Hepatocyte (in vitro differentiated cells): ENCODE results near the gene CD55. TPM values are rescaled to one million over a fixed set of nuclear protein-coding genes. Genes with fewer than 3 reads are reported as not detected.

Experiments used
- DNase-seq: peaks from one replicate; pipeline ENCODE4 v3.0.0-alpha.2; 2016; ENCODE audit warnings: low spot score
- H2AFZ ChIP-seq: fragments of 200-600 bp; sonication (generic); 2 replicates; pipeline ENCODE4 v1.6.0; 2016; ENCODE audit warnings: antibody characterized with exemption, mild to moderate bottlenecking
- H3K27ac ChIP-seq: fragments of 200-600 bp; sonication (generic); 2 replicates; pipeline ENCODE4 v1.5.1; 2016; ENCODE audit warnings: mild to moderate bottlenecking
- H3K27me3 ChIP-seq: fragments of 200-600 bp; sonication (generic); 2 replicates; pipeline ENCODE4 v1.6.1; 2016
- H3K36me3 ChIP-seq: fragments of 200-600 bp; sonication (generic); replicated peaks from 2 replicates; pipeline ENCODE4 v1.5.1; 2016; ENCODE audit warnings: low read depth; ENCODE audit not compliant: insufficient read depth
- H3K4me1 ChIP-seq: fragments of 200-600 bp; sonication (generic); 2 replicates; pipeline ENCODE4 v1.5.1; 2016; ENCODE audit warnings: mild to moderate bottlenecking, moderate library complexity; ENCODE audit not compliant: insufficient read depth
- H3K4me2 ChIP-seq: fragments of 200-600 bp; sonication (generic); 2 replicates; pipeline ENCODE4 v1.6.0; 2016
- H3K4me3 ChIP-seq: fragments of 200-600 bp; sonication (generic); 2 replicates; pipeline ENCODE4 v1.5.1; 2016; ENCODE audit warnings: mild to moderate bottlenecking
- H3K79me2 ChIP-seq: fragments of 200-600 bp; sonication (generic); 2 replicates; pipeline ENCODE4 v1.6.0; 2017; ENCODE audit warnings: mild to moderate bottlenecking
- H3K9me2 ChIP-seq: fragments of 200-600 bp; sonication (generic); replicated peaks from 2 replicates; pipeline ENCODE4 v1.6.0; 2017; ENCODE audit warnings: mild to moderate bottlenecking; ENCODE audit not compliant: insufficient read depth
- H3K9me3 ChIP-seq: fragments of 200-600 bp; sonication (generic); 2 replicates; pipeline ENCODE4 v1.5.1; 2016; ENCODE audit warnings: low read depth, mild to moderate bottlenecking
- H4K20me1 ChIP-seq: fragments of 200-600 bp; sonication (generic); 2 replicates; pipeline ENCODE4 v1.6.0; 2016; ENCODE audit warnings: mild to moderate bottlenecking; ENCODE audit not compliant: insufficient read depth, poor library complexity, severe bottlenecking
- EZH2 ChIP-seq: fragments of 200-600 bp; sonication (generic); IDR thresholded peaks from 2 replicates; pipeline ENCODE4 v1.6.1; 2016; ENCODE audit warnings: antibody characterized with exemption, mild to moderate bottlenecking, borderline replicate concordance
- EZH2phosphoT487 ChIP-seq: fragments of 200-600 bp; sonication (generic); IDR thresholded peaks from one replicate; pipeline ENCODE4 v1.6.1; 2018; ENCODE audit warnings: antibody characterized with exemption, mild to moderate bottlenecking, low read depth, moderate library complexity; ENCODE audit not compliant: unreplicated experiment, severe bottlenecking
- WGBS: methylation state at CpG from one replicate; pipeline ENCODE4 v1.1.6; 2016; ENCODE audit warnings: low lambda C conversion rate; ENCODE audit errors: missing lambda C conversion rate; 5-methylcytosine and 5-hydroxymethylcytosine counted together
- polyA plus RNA-seq: library from polyadenylated mRNA; unstranded; fragments of >200 nt; fragmentation: Nextera tagmentation; extraction: Ambion mirVana; gene quantifications from 2 replicates; pipeline ENCODE4 v1.2.1, GENCODE V29; 2016
- total RNA-seq: library from RNA; depleted of rRNA; stranded (reverse); fragments of >200 nt; gene quantifications from 2 replicates; pipeline ENCODE4 v1.2.3, GENCODE V29; 2014
- TF ChIP-seq, protein P1 (sequence below): fragments of 200-600 bp; sonication (generic); IDR thresholded peaks from 2 replicates; pipeline ENCODE4 v1.5.1; 2016; ENCODE audit warnings: antibody characterized with exemption, mild to moderate bottlenecking; ENCODE audit not compliant: poor library complexity

Gene CD55
- total and polyA plus RNA-seq, 2 experiments from 2014 or later, result 41.1 to 57.5 TPM

DNA sequence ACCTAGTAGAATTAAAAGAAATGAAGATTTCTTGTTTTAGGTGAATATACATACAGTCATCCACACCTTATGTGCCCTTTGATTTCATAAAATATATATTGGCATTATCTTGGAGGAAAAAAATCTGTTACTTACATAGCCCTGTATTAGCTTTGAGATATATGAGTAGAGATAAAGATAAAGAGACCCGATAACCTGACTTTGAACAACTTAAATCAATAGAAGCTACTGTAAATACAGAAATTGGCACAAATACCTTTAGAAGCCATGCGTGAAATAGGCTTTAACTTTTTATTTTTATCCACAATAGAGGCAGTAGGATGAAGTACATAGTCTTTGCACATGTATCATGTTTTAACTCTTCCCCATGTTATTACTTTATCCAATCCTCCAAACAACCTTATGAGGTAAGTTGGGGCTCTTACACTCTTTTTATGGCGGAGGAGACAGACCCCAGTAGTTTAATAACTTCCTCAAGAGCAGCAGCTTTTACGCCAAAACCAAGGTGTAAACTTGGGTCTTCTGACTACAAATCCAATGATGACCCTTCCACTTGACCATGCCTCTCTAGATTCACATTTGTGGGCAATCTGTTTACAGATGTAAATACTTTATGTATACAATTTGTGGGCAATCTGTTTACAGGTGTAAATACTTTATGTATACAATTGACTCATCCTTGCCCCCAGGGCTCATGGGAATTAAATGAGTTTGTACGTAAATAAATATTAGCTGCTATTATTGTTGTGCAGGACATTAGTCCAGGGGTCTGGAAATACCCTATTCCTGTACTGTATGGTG is 2.1 kb downstream of the CD55 start:
- WGBS, result 75% methylated on average over 5 of the region's 5 CpGs

DNA sequence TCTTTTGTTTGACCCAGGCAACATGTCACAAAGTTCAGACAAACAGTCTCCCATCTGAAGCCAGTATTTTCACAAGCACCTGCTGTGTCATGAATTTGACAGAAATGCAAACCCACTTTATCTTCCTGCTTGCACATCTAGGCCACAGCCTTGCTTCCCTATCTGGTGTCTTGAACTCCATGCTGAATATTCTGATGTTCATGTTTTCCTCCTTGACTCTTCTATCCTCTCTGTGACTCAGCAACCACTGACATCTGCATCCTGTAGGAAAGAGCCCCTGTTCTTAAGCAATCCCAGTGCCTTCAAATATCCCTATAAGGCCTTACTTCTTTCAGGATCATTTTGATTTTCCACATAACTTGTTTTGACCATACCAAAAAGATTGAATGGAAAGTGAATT is 6.5 kb downstream of the CD55 start:
- no peaks in the 10 kb centered on the region for H3K27me3 ChIP-seq
- H3K4me1 ChIP-seq, result no peaks in the 10 kb centered on the region
- H3K27ac ChIP-seq, result no peak overlapping the region

More for the DNA sequence above, 2.1 kb downstream of the CD55 start:
- Histone ChIP-seq H4K20me1 (no peaks in the 10 kb centered on the region), H3K9me3 (no peaks in the 10 kb centered on the region), H3K27ac (no peak overlapping the region), H3K36me3 (no peaks in the 10 kb centered on the region), H3K79me2 (no peaks in the 10 kb centered on the region), H3K27me3 (no peaks in the 10 kb centered on the region), H3K4me1 (no peaks in the 10 kb centered on the region), H3K4me2 (peak overlapping the region; percentile 84), H3K9me2 (no peaks in the 10 kb centered on the region), H3K4me3 (no peak overlapping the region), H2AFZ (no peak overlapping the region)
- TF ChIP-seq EZH2phosphoT487 (no peak), EZH2 (no peak)
- TF ChIP-seq, protein P1, sequence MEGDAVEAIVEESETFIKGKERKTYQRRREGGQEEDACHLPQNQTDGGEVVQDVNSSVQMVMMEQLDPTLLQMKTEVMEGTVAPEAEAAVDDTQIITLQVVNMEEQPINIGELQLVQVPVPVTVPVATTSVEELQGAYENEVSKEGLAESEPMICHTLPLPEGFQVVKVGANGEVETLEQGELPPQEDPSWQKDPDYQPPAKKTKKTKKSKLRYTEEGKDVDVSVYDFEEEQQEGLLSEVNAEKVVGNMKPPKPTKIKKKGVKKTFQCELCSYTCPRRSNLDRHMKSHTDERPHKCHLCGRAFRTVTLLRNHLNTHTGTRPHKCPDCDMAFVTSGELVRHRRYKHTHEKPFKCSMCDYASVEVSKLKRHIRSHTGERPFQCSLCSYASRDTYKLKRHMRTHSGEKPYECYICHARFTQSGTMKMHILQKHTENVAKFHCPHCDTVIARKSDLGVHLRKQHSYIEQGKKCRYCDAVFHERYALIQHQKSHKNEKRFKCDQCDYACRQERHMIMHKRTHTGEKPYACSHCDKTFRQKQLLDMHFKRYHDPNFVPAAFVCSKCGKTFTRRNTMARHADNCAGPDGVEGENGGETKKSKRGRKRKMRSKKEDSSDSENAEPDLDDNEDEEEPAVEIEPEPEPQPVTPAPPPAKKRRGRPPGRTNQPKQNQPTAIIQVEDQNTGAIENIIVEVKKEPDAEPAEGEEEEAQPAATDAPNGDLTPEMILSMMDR, result no peak
- no peak for DNase-seq

DNA sequence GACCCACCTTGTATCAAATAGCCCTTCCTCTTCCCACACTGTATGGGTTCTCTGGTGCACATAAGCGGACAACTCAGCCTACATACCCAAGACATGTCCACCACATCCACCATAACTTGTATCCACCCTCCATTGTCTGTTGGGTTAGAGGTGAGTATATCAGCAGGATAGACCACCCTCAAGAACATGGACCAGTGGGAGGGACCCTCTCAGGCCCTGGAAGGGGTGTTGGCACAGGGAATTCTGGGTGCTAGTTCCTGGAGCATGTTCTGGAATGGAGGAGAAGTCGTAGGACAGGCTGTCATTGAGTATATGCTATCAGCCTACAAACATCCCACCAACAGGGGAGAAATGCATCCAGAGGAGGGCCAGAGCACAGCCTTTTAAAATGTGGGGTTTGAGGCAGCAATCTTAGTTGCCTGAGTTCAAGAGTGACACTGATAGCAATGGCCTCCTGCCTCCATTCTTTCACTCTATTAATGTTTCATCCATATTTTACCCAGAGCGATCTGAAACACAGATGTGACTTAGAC is 7.5 kb downstream of the CD55 start:
- Histone ChIP-seq H3K9me3 (no peaks in the 10 kb centered on the region), H3K27me3 (no peaks in the 10 kb centered on the region), H3K4me1 (no peaks in the 10 kb centered on the region), H4K20me1 (no peaks in the 10 kb centered on the region), H2AFZ (no peak overlapping the region), H3K79me2 (no peaks in the 10 kb centered on the region), H3K27ac (no peak overlapping the region), H3K4me3 (no peak overlapping the region), H3K4me2 (no peak overlapping the region), H3K36me3 (no peaks in the 10 kb centered on the region), H3K9me2 (no peaks in the 10 kb centered on the region)
- no peak for DNase-seq
- WGBS, result 88% methylated on average over 3 of the region's 3 CpGs
- no peak for TF ChIP-seq EZH2phosphoT487
- TF ChIP-seq EZH2, result no peak
- TF ChIP-seq, protein P1, result no peak

More for the DNA sequence above, 6.5 kb downstream of the CD55 start:
- no peaks in the 10 kb centered on the region for H3K79me2 ChIP-seq
- no peak overlapping the region for H3K4me2 ChIP-seq
- no peak overlapping the region for H2AFZ ChIP-seq
- no peaks in the 10 kb centered on the region for H3K9me2 ChIP-seq
- H3K9me3 ChIP-seq, result no peaks in the 10 kb centered on the region
- H3K36me3 ChIP-seq, result no peaks in the 10 kb centered on the region
- H4K20me1 ChIP-seq, result no peaks in the 10 kb centered on the region
- TF ChIP-seq EZH2, result no peak
- H3K4me3 ChIP-seq, result no peak overlapping the region
- DNase-seq, result no peak

DNA sequence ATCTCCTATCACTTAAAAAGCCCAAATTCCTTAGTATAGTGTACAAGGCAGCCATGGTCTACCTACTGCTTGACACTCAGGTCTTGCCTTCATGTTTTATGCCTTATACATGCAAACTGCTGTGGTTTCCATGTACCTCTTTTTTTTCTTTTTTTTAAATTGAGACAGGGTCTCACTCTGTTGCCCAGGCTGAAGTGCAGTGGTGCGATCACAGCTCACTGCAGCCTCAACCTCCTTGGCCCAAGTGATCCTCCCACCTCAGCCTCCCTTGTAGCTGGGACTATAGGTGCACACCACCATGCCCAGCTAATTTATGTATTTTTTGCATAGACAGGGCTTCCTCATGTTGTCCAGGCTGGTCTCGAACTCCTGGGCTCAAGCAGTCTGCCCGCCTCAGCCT is 8.0 kb downstream of the CD55 start:
- H3K4me3 ChIP-seq, result no peak overlapping the region
- no peaks in the 10 kb centered on the region for H3K36me3 ChIP-seq

More for the DNA sequence above, 8.0 kb downstream of the CD55 start:
- no peak for DNase-seq
- no peak overlapping the region for H2AFZ ChIP-seq
- no peak for TF ChIP-seq EZH2phosphoT487
- no peak for TF ChIP-seq EZH2
- TF ChIP-seq, protein P1, result no peak
- H3K27ac ChIP-seq, result no peak overlapping the region
- 100% methylated on average over 3 of the region's 3 CpGs for WGBS
- H3K79me2 ChIP-seq, result no peaks in the 10 kb centered on the region
- H4K20me1 ChIP-seq, result no peaks in the 10 kb centered on the region
- H3K27me3 ChIP-seq, result no peaks in the 10 kb centered on the region
- H3K4me2 ChIP-seq, result no peak overlapping the region
- no peaks in the 10 kb centered on the region for H3K4me1 ChIP-seq
- no peaks in the 10 kb centered on the region for H3K9me3 ChIP-seq
- no peaks in the 10 kb centered on the region for H3K9me2 ChIP-seq
